GM12892 (cell line): Measurements from ENCODE around the gene C21orf91.

Experiments
- POLR2A ChIP-seq: IDR thresholded peaks from 2 replicates; pipeline ENCODE4 v1.6.1; 2011; ENCODE audit warnings: low read depth, low read length, control low read depth
- POLR2AphosphoS5 ChIP-seq: IDR thresholded peaks from 2 replicates; pipeline ENCODE4 v1.6.1; 2011; ENCODE audit warnings: low read depth, low read length, control low read depth
- TAF1 ChIP-seq: IDR thresholded peaks from 2 replicates; pipeline ENCODE4 v1.6.1; 2011; ENCODE audit warnings: low read depth, mild to moderate bottlenecking, control low read depth, low read length, borderline replicate concordance

GRCh38 chr21:17789069-17789468 lies 30.1 kb downstream of the C21orf91 start:
- TF ChIP-seq TAF1 (no peak), POLR2A (no peak), POLR2AphosphoS5 (no peak)
